H9 (cell line): Measurements from ENCODE around the gene ATN1. TPM values are rescaled to one million over a fixed set of nuclear protein-coding genes. Genes with fewer than 3 reads are reported as not detected.
A peak's percentile ranks its signal among the peaks of the same experiment; 100 is the strongest.
"Not testable (repeated sequence)": the region's sequence is repeated elsewhere in the genome, so short reads cannot be mapped to it uniquely, and the experiment has no call there.

Experiments
- DNase-seq: peaks from one replicate; pipeline ENCODE4 v3.0.0-alpha.2; 2017
- H2AFZ ChIP-seq: one replicate; pipeline ENCODE4 v1.6.1; 2013; ENCODE audit warnings: mild to moderate bottlenecking, low read length, control low read depth, moderate library complexity
- H2AK5ac ChIP-seq: 2 replicates; pipeline ENCODE4 v1.6.1; 2013; ENCODE audit warnings: low read length, control low read depth, mixed read lengths; ENCODE audit not compliant: insufficient read length
- H2BK120ac ChIP-seq: one replicate; pipeline ENCODE4 v1.6.1; 2013; ENCODE audit warnings: low read depth, mild to moderate bottlenecking, low read length, control low read depth, inconsistent platforms; ENCODE audit not compliant: poor library complexity, severe bottlenecking
- H2BK12ac ChIP-seq: 2 replicates; pipeline ENCODE4 v1.6.1; 2013; ENCODE audit warnings: low read length, control low read depth, mixed read lengths, low read depth; ENCODE audit not compliant: insufficient read length
- H2BK15ac ChIP-seq: 2 replicates; pipeline ENCODE4 v1.6.1; 2013; ENCODE audit warnings: low read depth, low read length, control low read depth
- H2BK20ac ChIP-seq: one replicate; pipeline ENCODE4 v1.6.1; 2013; ENCODE audit warnings: low read depth, mild to moderate bottlenecking, low read length, control low read depth, inconsistent platforms; ENCODE audit not compliant: poor library complexity, severe bottlenecking
- H2BK5ac ChIP-seq: 2 replicates; pipeline ENCODE4 v1.6.1; 2013; ENCODE audit warnings: low read length, control low read depth, mixed read lengths; ENCODE audit not compliant: insufficient read length
- H3K14ac ChIP-seq: 2 replicates; pipeline ENCODE4 v1.6.1; 2013; ENCODE audit warnings: low read length, control low read depth; ENCODE audit not compliant: insufficient read depth
- H3K18ac ChIP-seq: 2 replicates; pipeline ENCODE4 v1.6.1; 2013; ENCODE audit warnings: low read depth, mild to moderate bottlenecking, mixed read lengths, low read length, control low read depth; ENCODE audit not compliant: insufficient read length
- H3K23ac ChIP-seq: 2 replicates; pipeline ENCODE4 v1.6.1; 2013; ENCODE audit warnings: low read length, control low read depth, mixed read lengths, low read depth; ENCODE audit not compliant: insufficient read length
- H3K23me2 ChIP-seq: 2 replicates; pipeline ENCODE4 v1.6.1; 2013; ENCODE audit warnings: low read depth, mild to moderate bottlenecking, mixed read lengths, low read length, control low read depth; ENCODE audit not compliant: insufficient read length, poor library complexity, severe bottlenecking
- H3K27ac ChIP-seq: 2 replicates; pipeline ENCODE4 v1.5.1; 2013; ENCODE audit warnings: low read length, control low read depth, mixed read lengths, low read depth; ENCODE audit not compliant: insufficient read length
- H3K27me3 ChIP-seq: 2 replicates; pipeline ENCODE4 v1.6.1; 2013; ENCODE audit warnings: low read length, control low read depth, inconsistent platforms; ENCODE audit not compliant: insufficient read depth
- H3K4ac ChIP-seq: 2 replicates; pipeline ENCODE4 v1.6.1; 2013; ENCODE audit warnings: low read depth, mild to moderate bottlenecking, control low read depth, inconsistent platforms, low read length, moderate library complexity
- H3K4me1 ChIP-seq: 2 replicates; pipeline ENCODE4 v1.6.1; 2013; ENCODE audit warnings: low read length, control low read depth, inconsistent platforms; ENCODE audit not compliant: insufficient read depth
- H3K4me2 ChIP-seq: 2 replicates; pipeline ENCODE4 v1.6.1; 2013; ENCODE audit warnings: low read length, control low read depth, mixed read lengths; ENCODE audit not compliant: insufficient read length, insufficient read depth
- H3K56ac ChIP-seq: 2 replicates; pipeline ENCODE4 v1.6.1; 2013; ENCODE audit warnings: low read depth, mild to moderate bottlenecking, mixed read lengths, low read length, control low read depth; ENCODE audit not compliant: insufficient read length
- H3K79me1 ChIP-seq: 2 replicates; pipeline ENCODE4 v1.6.1; 2013; ENCODE audit warnings: low read depth, mild to moderate bottlenecking, moderate library complexity, low read length, control low read depth, inconsistent platforms; ENCODE audit not compliant: insufficient read depth, poor library complexity, severe bottlenecking
- H3K79me2 ChIP-seq: 2 replicates; pipeline ENCODE4 v1.6.1; 2013; ENCODE audit warnings: low read length, control low read depth, inconsistent platforms; ENCODE audit not compliant: insufficient read depth
- H3K9ac ChIP-seq: 2 replicates; pipeline ENCODE4 v1.6.1; 2013; ENCODE audit warnings: low read length, control low read depth, mixed read lengths; ENCODE audit not compliant: insufficient read length; ENCODE audit errors: extremely low read depth
- H3K9me3 ChIP-seq: one replicate; pipeline ENCODE4 v1.6.1; 2013; ENCODE audit warnings: low read depth, low read length, inconsistent platforms; ENCODE audit not compliant: control insufficient read depth
- H3T11ph ChIP-seq: one replicate; pipeline ENCODE4 v1.6.1; 2013; ENCODE audit warnings: mild to moderate bottlenecking, low read length, control low read depth, inconsistent platforms
- H4K20me1 ChIP-seq: one replicate; pipeline ENCODE4 v1.6.1; 2013; ENCODE audit not compliant: control insufficient read depth, insufficient read length, insufficient read depth
- H4K5ac ChIP-seq: 2 replicates; pipeline ENCODE4 v1.6.1; 2013; ENCODE audit warnings: low read depth, mild to moderate bottlenecking, mixed read lengths, low read length, control low read depth; ENCODE audit not compliant: insufficient read length
- H4K8ac ChIP-seq: replicated peaks from 2 replicates; pipeline ENCODE4 v1.6.1; 2013; ENCODE audit warnings: low read length, control low read depth, mixed read lengths, low read depth; ENCODE audit not compliant: insufficient read length
- H4K91ac ChIP-seq: 2 replicates; pipeline ENCODE4 v1.6.1; 2013; ENCODE audit warnings: low read depth, mild to moderate bottlenecking, moderate library complexity, mixed read lengths, low read length, control low read depth; ENCODE audit not compliant: insufficient read length
- H3K27ac Mint-ChIP-seq, 3 experiments: 2 replicates in 2 of 3; 3 replicates in 1 of 3; pipeline ENCODE4 v1.8.0; 2020 to 2021; ENCODE audit warnings: mixed read lengths in 3 of 3, mild to moderate bottlenecking in 1 of 3, moderate library complexity in 1 of 3
- H3K27me3 Mint-ChIP-seq: 2 replicates; pipeline ENCODE4 v1.8.0; 2021; ENCODE audit warnings: low read depth, mild to moderate bottlenecking, moderate library complexity, mixed read lengths
- H3K36me3 Mint-ChIP-seq, 3 experiments: 2 replicates in 2 of 3; 3 replicates in 1 of 3; pipeline ENCODE4 v1.8.0; 2020 to 2021; ENCODE audit warnings: low read depth in 3 of 3, mixed read lengths in 3 of 3; ENCODE audit not compliant: insufficient read depth in 1 of 3
- H3K4me1 Mint-ChIP-seq, 2 experiments: 2 replicates each; pipeline ENCODE4 v1.8.0; 2020; ENCODE audit warnings: mixed read lengths in 2 of 2
- H3K4me3 Mint-ChIP-seq, 2 experiments: 2 replicates in 1 of 2; 3 replicates in 1 of 2; pipeline ENCODE4 v1.8.0; 2020 to 2021; ENCODE audit warnings: mild to moderate bottlenecking in 2 of 2, mixed read lengths in 2 of 2, moderate library complexity in 1 of 2
- H3K9me3 Mint-ChIP-seq, 2 experiments: 2 replicates in 1 of 2; 3 replicates in 1 of 2; pipeline ENCODE4 v1.8.0; 2020; ENCODE audit warnings: mild to moderate bottlenecking in 2 of 2, mixed read lengths in 2 of 2, moderate library complexity in 1 of 2
- WGBS: extraction: QIAGEN DNeasy Blood & Tissue Kit; methylation state at CpG from one replicate; pipeline ENCODE4 v1.1.7; 2013; ENCODE audit warnings: missing lambda C conversion rate, low lambda C conversion rate, mixed read lengths; ENCODE audit not compliant: insufficient read length; ENCODE audit errors: extremely low coverage; 5-methylcytosine and 5-hydroxymethylcytosine counted together
- total RNA-seq: library from RNA; stranded (reverse); gene quantifications from 2 replicates; pipeline ENCODE4 v1.2.1, GENCODE V29; 2021
- TF ChIP-seq, protein P1 (sequence below): fragments of 200-600 bp; sonication (generic); conservative IDR thresholded peaks from 3 replicates; pipeline ENCODE4 v1.8.0; 2021; ENCODE audit warnings: antibody characterized with exemption, mild to moderate bottlenecking

ATN1 gene
- total RNA-seq, 1 experiment from 2014 or later = 103 TPM

DNA sequence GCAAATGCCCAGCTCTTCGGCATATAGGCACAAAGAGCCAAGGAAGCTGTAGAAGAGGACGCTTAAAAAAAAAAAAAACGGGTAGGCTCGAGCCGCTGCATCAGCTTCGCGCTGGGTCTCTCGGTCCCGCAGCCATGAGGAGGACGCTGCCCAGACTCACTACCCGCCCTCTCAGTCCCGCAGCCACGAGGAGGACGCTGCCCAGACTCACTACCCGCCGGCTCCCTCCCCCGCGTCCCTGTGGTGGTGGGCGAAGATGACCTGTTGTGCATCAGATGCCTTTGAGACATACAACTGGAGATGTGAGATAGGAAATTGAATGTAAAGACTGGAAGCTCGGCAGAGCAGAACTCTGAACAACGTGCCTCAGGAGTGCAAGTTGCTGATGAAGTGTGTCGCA lies 43.2 kb upstream of the ATN1 start:
- H3K4ac ChIP-seq = no peak overlapping the region
- peaks cover 2% of the 10 kb centered on the region; the same call in 1 of the 2 replicates for H3K4me1 ChIP-seq
- H3K14ac ChIP-seq = no peak overlapping the region
- H3K4me2 ChIP-seq = no peak overlapping the region
- no peaks in the 10 kb centered on the region for H4K20me1 ChIP-seq
- H4K5ac ChIP-seq = no peak overlapping the region
- H3K79me1 ChIP-seq = no peaks in the 10 kb centered on the region
- H4K91ac ChIP-seq = no peak overlapping the region
- H3K9me3 ChIP-seq = no peaks in the 10 kb centered on the region
- H3K79me2 ChIP-seq = no peaks in the 10 kb centered on the region
- H3K56ac ChIP-seq = no peak overlapping the region
- Mint-ChIP-seq H3K4me3 (no peak overlapping the region), H3K9me3 (no peaks in the 10 kb centered on the region; a peak in 1 of 5 replicates), H3K27ac (peak overlapping the region in 2 of 3 experiments; percentile 94; a peak in 4 of 7 replicates), H3K4me1 (peaks cover 29 to 40% of the 10 kb centered on the region in 2 experiments), H3K27me3 (no peaks in the 10 kb centered on the region), H3K36me3 (peaks cover 0 to 32% (median 30%) of the 10 kb centered on the region in 3 experiments; a peak in 4 of 7 replicates)
- no peak overlapping the region for H3T11ph ChIP-seq
- peak; percentile 55 for DNase-seq
- TF ChIP-seq, protein P1, sequence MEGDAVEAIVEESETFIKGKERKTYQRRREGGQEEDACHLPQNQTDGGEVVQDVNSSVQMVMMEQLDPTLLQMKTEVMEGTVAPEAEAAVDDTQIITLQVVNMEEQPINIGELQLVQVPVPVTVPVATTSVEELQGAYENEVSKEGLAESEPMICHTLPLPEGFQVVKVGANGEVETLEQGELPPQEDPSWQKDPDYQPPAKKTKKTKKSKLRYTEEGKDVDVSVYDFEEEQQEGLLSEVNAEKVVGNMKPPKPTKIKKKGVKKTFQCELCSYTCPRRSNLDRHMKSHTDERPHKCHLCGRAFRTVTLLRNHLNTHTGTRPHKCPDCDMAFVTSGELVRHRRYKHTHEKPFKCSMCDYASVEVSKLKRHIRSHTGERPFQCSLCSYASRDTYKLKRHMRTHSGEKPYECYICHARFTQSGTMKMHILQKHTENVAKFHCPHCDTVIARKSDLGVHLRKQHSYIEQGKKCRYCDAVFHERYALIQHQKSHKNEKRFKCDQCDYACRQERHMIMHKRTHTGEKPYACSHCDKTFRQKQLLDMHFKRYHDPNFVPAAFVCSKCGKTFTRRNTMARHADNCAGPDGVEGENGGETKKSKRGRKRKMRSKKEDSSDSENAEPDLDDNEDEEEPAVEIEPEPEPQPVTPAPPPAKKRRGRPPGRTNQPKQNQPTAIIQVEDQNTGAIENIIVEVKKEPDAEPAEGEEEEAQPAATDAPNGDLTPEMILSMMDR = no peak
- no peak overlapping the region for H3K23ac ChIP-seq
- H2BK120ac ChIP-seq = no peak overlapping the region
- H3K23me2 ChIP-seq = no peaks in the 10 kb centered on the region
- no peak overlapping the region for H4K8ac ChIP-seq
- no peak overlapping the region for H3K9ac ChIP-seq
- no peak overlapping the region for H2AK5ac ChIP-seq
- no peak overlapping the region for H2BK20ac ChIP-seq
- WGBS = no CpG with 5 or more reads among the region's 22 CpGs
- no peak overlapping the region for H2BK12ac ChIP-seq
- H2BK15ac ChIP-seq = no peak overlapping the region
- H3K27me3 ChIP-seq = no peaks in the 10 kb centered on the region
- H3K27ac ChIP-seq = no peak overlapping the region
- no peak overlapping the region for H2BK5ac ChIP-seq
- H2AFZ ChIP-seq = no peak overlapping the region
- H3K18ac ChIP-seq = no peak overlapping the region

DNA sequence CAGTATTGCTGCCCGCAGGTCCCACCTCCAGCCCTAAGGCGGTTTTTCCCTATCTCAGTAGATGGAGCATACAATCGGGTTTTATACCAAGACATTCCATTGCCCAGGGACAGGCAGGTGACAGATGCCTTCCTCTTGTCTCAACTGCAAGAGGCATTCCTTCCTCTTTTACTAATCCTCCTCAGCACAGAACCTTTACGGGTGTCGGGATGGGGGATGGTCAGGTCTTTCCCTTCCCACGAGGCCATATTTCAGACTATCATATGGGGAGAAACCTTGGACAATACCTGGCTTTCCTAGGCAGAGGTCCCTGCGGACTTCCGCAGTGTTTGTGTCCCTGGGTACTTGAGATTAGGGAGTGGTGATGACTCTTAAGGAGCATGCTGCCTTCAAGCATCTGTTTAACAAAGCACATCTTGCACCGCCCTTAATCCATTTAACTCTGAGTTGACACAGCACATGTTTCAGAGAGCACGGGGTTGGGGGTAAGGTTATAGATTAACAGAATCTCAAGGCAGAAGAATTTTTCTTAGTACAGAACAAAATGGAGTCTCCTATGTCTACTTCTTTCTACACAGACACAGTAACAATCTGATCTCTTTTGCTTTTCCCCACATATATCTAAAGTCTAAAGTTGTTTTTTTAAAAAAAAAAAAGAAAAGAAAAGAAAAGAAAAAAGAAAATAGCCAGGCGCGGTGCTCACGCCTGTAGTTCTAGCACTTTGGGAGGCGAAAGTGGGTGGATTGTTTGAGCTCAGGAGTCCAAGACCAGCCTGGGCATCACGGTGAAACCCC lies 41.4 kb upstream of the ATN1 start:
- H4K91ac ChIP-seq, H2BK12ac ChIP-seq, H3K9me3 Mint-ChIP-seq, H2AFZ ChIP-seq, H3K79me1 ChIP-seq, H2BK120ac ChIP-seq, DNase-seq, H4K5ac ChIP-seq, H3K27ac ChIP-seq, H3K18ac ChIP-seq, H3K4me2 ChIP-seq, H2BK15ac ChIP-seq, H3K27me3 Mint-ChIP-seq, H2BK5ac ChIP-seq, H3K14ac ChIP-seq, H3K27me3 ChIP-seq, H2AK5ac ChIP-seq, H3T11ph ChIP-seq, H3K23ac ChIP-seq, H3K23me2 ChIP-seq, H4K8ac ChIP-seq, H2BK20ac ChIP-seq, H3K4me1 ChIP-seq, H3K4ac ChIP-seq, H3K79me2 ChIP-seq, H3K9me3 ChIP-seq, H4K20me1 ChIP-seq, H3K9ac ChIP-seq, H3K56ac ChIP-seq: not testable (repeated sequence)
- Mint-ChIP-seq H3K4me1 (peaks cover 36 to 47% of the 10 kb centered on the region in 2 experiments), H3K4me3 (peak overlapping the region; percentile 43 to 67; a peak in 4 of 5 replicates), H3K36me3 (peaks cover 0 to 38% (median 34%) of the 10 kb centered on the region in 3 experiments; a peak in 4 of 7 replicates), H3K27ac (peak overlapping the region; percentile 90 to 99 (median 93); a peak in 6 of 7 replicates)
- no CpG with 5 or more reads among the region's 15 CpGs for WGBS
